Measurements from ENCODE around the gene SLC49A3.
"Not testable (repeated sequence)": the region's sequence is repeated elsewhere in the genome, so short reads cannot be mapped to it uniquely, and the experiment has no call there.

DNA sequence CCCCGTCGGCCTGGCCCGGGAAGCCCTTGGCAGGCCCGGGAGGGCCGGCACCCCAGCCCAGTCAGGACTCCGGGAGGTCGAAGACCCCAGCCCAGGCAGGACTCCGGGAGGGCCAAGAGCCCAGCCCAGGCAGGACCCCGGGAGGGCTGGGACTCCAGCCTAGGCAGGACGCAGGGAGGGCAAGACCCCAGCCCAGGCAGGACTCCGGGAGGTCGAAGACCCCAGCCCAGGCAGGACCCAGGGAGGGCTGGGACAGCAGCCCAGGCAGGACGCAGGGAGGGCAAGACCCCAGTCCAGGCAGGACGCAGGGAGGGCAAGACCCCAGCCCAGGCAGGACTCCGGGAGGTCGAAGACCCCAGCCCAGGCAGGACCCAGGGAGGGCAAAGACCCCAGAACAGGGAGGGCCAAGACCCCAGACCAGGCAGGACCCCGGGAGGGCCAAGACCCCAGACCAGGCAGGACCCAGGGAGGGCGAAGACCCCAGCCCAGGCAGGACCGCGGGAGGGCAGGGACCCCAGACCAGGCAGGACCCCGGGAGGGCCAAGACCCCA lies 17.2 kb upstream of the SLC49A3 start:
- TF ChIP-seq, protein P1, sequence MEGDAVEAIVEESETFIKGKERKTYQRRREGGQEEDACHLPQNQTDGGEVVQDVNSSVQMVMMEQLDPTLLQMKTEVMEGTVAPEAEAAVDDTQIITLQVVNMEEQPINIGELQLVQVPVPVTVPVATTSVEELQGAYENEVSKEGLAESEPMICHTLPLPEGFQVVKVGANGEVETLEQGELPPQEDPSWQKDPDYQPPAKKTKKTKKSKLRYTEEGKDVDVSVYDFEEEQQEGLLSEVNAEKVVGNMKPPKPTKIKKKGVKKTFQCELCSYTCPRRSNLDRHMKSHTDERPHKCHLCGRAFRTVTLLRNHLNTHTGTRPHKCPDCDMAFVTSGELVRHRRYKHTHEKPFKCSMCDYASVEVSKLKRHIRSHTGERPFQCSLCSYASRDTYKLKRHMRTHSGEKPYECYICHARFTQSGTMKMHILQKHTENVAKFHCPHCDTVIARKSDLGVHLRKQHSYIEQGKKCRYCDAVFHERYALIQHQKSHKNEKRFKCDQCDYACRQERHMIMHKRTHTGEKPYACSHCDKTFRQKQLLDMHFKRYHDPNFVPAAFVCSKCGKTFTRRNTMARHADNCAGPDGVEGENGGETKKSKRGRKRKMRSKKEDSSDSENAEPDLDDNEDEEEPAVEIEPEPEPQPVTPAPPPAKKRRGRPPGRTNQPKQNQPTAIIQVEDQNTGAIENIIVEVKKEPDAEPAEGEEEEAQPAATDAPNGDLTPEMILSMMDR (IDR thresholded peaks at IDR 0.05) = not testable (repeated sequence)
- not testable (repeated sequence) for TF ChIP-seq POLR2A (IDR thresholded peaks at IDR 0.05)
